ENCODE results near the gene CDH4.

The CDH4 gene

GRCh38 chr20:61909821-61910220 lies 657.8 kb downstream of the CDH4 start:
- no peak for DNase-seq

DNA sequence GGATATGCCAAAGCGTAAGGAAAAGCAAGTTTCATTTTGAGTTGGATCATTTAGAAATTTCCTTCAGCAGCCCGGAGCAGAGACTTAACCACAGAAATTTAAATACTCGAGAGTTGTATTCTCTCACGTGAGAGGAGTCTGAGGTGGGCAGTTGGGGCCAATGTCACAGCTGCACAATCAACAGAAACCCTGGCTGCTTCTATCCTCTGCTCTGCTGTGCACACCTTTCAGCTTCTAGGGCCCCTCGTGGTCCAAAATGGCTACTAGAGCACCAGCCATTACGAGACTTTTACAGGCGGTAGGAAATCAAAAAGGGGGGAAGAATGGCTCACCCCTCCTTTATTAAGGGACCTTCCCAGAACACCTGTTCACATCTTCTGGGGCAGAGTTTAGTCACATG lies 659.8 kb downstream of the CDH4 start:
- DNase-seq, result no peak

GRCh38 chr20:61912665-61913422 lies 660.8 kb downstream of the CDH4 start:
- DNase-seq, result no peak

- no peak for DNase-seq
Observed at GRCh38 chr20:61913423-61914225, 661.6 kb downstream of the CDH4 start.

GRCh38 chr20:61915101-61915500 lies 663.0 kb downstream of the CDH4 start:
- DNase-seq, result no peak

DNA sequence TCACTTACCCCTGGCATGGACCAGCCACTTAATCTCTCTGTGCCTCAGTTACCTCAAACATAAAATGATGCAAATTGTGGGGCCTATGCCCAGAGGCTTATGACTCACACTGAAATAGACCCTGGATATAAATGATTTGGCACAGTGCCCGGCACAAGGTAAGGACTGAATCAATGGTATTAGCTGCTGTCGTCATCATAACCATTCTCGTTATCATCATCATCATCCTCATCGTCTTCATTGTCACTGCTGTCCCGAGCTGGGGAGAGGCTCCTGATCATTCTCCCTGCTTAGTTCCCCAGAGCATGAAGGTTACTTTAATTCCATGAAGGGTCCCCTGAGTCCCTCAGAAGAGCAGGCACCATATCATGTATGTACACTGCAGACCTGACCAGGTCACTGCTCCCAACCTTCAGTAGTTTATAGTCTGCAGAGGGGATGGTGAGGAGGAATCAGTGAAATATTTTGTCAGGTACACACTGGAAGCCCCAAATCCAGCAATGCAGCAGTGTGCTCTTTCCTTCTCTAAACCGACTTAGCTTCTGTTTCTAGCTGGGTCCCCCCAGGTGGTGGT lies 664.3 kb downstream of the CDH4 start:
- DNase-seq, result no peak

GRCh38 chr20:61917474-61918145 lies 665.5 kb downstream of the CDH4 start:
- no peak for DNase-seq

GRCh38 chr20:61918548-61918947 lies 666.5 kb downstream of the CDH4 start:
- no peak for DNase-seq

GRCh38 chr20:61919239-61919638 lies 667.2 kb downstream of the CDH4 start:
- DNase-seq, result no peak

GRCh38 chr20:61919675-61920365 lies 667.8 kb downstream of the CDH4 start:
- no peak for DNase-seq

GRCh38 chr20:61922411-61922810 lies 670.4 kb downstream of the CDH4 start:
- no peak for DNase-seq

GRCh38 chr20:61922936-61923335 lies 670.9 kb downstream of the CDH4 start:
- DNase-seq, result no peak

DNA sequence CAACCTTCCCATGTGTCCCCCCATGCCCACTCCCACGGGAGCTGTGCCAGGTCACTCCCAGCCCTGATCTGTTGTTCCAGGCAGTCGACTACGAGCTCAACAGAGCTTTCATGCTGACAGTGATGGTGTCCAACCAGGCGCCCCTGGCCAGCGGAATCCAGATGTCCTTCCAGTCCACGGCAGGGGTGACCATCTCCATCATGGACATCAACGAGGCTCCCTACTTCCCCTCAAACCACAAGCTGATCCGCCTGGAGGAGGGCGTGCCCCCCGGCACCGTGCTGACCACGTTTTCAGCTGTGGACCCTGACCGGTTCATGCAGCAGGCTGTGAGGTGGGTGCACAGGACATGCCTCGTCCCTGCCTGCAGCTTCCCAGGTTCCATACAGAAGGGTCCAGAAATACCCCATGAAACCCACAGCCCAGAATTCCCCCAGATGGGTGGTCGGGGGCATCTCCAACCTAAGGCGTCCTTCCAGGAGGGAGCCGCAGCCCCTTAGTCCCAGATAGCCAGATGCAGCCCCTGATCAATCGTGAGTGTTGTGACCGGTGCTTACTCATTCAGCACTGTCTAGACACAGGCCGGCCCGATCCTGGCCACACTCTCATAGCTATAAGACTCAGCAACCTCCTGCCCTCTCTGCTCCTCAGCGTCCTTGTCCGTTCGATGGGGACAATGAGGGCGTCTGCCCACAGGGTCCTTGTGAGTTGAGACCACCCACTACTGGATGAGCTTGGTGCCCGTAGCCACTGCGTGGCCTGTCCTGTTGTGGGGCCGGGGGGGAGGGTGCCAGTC lies 671.5 kb downstream of the CDH4 start:
- DNase-seq, result no peak

GRCh38 chr20:61924211-61924857 lies 672.3 kb downstream of the CDH4 start:
- DNase-seq, result no peak

DNA sequence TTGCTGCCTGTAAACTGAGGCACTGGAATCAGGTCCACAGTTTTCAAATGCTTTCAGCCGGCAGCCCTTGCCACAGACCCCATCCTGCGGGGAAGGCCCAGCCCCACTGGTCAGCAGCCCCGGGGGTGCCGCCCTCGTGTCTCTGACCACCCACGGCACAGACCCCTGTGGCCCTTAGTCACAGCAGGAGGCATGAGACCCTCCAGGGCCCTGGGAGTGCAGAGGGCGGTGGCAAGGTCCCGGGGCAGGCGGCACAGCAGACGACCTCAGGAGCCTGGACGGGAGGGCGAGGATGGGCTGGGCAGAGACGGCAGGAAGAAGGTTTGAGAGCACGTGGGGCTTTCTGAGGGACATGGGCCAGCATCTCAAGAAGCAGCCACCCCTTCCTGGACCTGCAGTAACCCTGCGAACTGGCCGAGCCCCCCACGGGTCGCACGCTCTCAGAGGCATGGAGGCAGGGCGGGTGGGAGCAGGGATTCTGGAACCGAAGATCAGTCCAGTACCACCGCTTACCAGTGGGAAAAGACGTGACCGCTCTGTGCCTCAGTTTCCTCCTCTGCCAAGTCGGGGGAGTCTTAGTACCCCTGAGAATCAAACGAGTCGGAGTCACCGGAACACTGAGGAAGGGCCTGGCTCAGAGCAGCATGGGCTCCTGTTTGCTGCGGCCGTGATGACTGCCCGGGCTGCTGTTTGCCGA lies 672.9 kb downstream of the CDH4 start:
- DNase-seq, result no peak

DNA sequence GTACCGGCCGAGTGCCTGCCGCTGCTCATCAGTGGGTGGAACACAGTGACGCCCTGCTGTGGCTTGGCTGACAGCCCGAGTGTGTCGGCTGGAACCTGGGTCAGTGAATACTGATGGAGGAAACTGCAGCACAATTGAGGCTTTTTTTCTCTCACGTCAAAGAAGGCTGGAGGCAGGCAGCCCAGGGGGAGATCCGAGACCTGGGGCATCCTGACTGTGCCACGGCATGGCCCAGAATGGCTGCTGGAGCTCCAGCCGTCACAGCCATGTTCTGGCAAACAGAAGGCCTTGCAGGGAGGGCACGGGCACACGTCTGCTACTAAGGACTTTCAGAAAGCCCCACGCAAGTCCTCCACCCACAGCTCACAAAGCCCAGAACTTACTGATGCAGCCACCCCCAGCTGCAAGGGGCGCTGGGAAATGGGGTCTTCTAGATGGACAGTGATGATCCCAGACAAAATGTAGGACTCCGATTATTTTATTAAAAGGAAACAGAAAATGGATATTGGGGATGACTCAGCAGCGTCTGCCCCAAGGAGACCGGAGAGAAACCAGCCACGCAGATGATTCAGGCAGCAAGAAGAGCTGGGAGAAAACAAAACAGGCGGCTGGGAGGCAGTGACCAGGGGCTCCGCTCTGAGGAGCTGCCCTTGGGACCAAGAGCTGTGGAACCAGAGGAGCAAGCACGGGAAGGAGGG lies 673.6 kb downstream of the CDH4 start:
- DNase-seq, result peak; percentile 24

DNA sequence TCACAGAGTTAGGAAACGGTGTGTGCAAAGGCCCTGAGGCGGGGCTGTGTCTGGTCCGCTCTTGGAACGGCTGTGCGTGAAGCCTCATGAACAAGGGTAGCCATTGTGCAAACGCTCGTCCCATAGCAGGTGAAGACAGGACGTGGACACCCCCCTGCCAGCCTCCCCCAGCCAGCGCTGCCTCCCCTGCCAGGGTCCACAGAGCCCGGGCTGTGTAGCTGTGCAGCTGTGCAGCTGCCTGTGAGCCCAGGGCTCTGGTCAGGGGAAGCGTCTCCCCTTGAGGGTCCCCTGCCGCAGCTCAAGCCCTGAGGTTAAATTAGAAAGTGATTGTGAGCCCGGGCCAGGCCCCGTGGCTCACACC lies 674.2 kb downstream of the CDH4 start:
- no peak for DNase-seq

DNA sequence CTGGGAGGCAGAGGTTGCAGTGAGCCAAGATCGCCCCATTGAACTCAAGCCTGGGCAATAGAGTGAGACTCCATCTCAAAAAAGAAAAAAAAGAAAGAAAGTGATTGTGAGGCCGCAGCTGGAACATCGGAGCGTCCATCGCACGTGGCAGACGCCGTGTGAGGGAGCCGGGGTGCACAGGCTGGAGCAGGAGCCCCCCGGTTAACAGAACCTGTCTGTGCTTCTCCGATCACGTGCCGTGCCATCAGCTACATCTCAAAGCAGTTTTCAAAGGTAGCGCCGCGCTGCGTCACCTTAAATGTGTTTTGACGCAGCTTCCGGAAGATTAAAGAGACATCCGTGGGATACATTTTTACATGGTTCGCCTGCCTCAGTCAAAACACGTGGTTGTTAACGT lies 674.7 kb downstream of the CDH4 start:
- no peak for DNase-seq

DNA sequence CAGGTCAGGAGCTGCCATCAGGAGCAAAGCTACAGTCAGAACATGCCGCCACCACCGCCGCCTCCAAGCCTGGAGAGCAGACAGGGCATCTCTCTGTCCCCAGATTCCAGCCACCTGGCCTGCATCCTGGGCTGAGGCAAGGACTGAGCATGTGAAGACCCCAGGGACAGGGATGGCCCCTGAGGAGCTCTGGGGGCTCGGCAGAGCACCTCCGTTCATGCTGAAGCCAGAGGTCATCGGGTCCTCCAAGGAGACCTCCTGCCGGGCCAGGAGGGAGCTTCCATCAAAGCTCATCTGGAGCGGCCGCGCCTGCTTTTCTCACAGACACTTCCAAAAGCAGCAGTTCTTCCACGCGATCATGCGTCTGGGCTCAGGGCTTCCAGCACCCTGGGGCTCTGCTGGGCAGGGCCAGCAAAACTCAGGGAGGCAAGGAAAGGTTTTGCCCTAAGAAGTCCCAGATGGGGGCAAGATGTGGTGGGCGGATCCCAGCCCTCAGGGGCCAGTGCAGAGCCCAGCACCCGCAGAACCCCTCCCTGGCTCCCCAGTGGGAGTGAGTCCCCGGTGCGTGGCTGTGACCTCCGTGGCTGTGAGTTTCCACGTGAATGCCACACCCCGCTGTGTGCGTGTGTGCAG lies 675.2 kb downstream of the CDH4 start:
- no peak for DNase-seq
